NCI-H774 (cell line): ENCODE results near the gene CHPF2.

Experiments used
- DNase-seq: peaks from one replicate; lab custom pipeline; 2025; lab: John Stamatoyannopoulos, UW

CHPF2 gene

DNA sequence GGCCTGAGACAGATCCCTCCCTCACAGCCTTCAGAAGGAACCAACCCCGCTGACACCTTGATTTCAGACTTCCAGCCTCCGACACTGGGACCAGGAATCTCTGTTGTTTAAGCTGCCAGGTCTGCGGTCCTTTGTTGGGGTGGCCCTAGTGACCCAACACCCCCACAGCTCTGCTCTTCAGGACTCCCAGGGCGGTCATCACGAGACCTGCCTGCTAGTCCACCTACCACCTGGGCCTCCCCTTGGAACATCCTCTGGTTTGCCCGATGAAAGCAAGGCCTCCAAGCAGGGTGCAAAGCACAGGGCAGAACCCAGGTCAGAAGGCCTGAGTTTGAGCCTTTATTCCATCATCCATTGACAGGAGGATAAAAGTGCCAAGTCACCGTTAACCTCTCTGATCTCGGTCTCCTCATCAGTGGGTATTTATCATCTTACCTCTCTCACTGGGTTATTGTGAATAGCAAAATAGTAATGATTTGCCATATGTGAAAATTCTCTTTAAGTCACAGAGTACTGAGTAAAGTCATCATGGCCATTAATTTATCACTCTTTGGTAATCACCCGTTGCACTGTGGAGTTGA is 33.2 kb downstream of the CHPF2 start:
- no peak for DNase-seq

DNA sequence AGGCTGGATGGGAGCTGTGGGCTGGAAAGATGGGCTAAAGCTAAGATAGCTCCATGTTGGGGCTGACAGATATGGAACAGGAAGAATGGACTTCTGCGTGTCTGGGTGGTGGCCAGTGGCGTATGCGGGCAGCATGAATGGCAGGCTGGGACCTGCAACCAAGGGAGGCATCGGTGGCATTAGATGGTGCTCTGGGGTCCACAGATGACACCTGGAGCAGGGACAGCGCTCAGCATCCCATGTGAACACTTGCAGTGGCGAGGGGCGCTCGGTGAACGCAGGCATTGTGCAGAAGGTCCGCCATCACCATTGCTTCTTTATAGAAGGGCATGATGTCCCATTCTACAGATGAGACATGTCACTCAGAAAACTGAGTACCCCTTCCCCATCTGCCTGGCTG is 37.2 kb downstream of the CHPF2 start:
- no peak for DNase-seq

DNA sequence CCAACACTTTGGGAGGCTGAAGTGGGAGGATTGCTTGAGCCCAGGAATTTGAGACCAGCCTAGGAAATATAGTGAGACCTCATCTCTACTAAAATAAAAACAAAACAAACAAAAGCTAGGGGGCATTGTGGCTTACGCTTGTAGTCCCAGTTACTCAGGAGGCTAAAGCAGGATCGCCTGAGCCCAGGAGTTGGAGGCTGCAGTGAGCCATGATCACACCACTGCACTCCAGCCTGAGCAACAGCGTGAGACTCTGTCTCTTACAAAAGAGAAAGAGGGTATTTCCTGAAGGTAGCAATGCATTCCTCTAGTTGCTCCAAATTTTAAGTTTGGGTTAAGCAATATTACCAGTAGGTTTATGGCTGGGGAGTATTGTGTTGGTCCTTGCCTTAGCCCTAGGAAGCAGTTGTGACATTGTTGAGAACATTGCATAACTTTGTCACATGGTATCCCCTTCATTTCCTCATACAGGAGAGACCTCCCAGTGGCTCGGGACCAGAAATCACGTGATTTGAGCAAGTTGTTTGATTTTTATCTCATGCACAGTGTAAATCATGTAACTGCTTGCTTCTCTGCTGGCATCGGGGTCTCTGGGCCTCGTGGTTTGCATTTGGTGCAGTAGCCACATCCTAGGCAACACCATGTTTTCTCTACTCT is 39.5 kb downstream of the CHPF2 start:
- no peak for DNase-seq

DNA sequence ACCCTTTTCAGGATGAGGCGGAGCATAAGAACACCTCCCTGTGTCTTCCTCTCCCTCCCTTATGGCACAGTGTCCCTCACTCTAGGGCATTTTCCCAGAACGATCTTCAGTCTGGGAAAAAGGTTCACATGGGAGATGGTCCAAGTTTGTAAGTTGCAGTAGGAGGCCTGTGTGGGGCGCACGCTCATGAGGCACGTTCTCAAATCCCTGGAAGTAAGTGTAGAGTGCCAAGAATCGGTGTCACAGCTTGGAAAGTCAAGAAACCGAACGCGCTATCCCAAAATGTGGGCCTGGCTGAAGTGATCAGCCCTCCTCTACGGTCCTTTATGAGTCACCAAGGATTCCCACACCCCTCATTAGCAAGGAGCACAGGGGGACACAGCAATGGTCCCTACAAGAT is 40.1 kb downstream of the CHPF2 start:
- no peak for DNase-seq

DNA sequence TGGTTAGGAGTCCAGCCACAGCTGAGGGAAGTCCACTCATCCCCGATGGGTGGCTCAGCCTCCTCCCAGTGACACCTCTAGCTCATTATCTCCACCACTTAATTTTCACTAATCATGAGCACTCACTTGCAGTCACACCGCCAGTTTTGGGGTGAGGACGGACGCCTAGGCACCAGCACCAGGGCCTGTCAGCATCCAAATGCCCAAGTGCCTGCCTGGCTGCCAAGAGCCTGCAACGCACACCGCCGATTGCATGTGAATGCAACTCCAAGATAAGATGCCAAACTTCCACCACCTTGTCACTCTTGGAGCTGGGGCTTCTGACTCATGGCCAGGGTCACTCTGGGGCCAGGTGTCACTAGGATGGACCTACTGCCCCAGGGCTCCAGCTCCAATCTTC is 40.6 kb downstream of the CHPF2 start:
- DNase-seq, result no peak

DNA sequence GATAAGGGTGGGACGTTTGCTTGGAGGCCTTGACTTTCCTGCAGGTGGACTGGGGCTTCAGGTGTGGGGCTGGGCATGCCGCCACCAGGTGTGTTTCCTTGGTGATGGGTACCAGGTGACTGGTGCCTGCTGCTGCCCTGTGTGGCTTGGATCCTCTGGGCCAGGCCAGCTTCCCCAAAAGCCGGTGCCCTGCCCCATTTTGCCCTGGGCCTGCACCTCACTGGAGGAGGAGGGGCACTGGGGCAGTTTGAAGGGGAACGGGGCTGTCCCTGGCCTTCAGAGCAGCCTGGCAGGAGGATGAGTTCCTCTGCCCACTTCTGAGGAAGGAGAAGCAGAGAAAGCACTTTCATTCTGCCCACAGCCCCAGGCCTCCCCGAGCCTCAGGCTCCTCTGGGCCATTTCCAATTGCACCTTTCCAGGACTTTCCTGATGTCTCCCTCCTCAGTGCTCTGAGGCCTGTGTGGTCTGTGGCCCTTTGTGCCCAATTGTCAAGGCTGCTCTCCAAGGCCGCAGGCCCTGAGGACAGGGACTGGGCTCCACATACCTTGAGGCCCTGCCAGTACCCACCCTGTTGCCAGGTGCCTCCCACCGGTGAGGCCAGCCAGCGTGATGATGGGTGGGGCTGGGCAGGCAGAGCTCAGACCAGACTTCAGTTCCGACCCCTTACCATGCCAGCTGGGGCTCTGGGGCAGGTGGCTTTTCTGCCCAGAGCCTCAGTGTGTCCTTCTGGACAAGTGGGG is 41.5 kb downstream of the CHPF2 start:
- DNase-seq, result no peak

DNA sequence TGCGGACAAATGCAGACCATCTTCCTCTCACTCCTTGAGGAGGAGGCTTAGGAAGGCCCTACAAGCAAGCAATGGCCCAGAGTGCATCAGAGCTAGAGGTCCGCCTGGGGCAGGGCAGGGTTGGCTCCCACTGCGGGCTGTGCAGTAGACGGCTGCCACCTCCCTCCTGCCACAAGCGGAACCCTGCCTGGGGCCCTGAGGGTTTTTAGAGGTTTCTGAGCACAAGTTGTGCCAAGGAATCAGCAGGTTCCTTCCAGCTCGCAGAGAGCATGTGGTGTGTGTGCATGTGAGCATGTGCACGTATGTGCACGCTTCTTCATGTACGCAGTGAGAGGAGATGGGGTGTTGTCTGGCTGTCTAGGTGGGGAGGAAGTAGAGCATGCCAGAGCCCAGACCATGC is 42.1 kb downstream of the CHPF2 start:
- DNase-seq, result no peak

DNA sequence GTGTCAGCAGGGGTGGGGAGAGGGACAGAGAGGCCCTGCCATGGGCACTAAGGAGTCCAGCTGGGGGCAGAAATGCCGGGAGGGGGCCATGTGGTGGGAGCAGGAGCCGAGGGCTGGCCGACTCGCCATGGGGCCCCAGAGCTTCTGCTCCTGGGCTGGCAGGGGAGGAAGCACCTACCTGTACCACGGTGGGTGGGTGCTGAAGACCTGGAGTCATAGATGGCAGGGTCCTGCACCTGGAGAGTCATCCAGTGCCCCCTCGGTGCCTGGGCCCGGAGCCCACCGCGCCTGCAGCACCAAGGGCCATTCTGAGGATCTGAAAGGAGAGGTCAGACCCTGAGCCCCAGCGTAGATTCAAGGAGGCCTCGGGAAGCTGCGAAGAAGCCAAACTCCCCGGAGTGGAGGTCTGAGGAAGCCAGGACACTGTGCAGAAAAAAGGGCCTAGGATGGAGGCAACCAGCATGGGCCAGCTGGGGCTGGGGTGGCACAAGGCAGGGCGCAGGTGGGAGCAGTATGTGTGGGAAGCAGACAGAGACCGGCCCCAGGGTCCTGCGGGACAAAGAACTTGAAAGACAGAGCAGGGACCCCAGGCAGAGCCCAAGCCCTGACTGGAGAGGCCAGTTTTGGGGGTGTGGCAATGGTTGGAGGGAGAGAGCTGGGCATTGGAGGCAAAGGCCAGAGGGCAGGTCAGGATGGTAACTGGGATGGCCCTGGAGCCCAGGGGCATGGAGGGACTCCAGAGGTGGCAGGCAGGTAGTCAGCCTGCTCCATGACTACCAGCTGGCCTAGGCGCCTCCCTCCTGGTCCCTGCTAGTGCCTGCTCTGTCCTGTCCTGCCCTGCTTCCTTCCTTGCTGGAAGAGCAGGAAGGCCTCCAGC is 42.9 kb downstream of the CHPF2 start:
- DNase-seq, result no peak

- no peak for DNase-seq
Measured at GRCh38 chr7:151275813-151276577, 43.7 kb downstream of the CHPF2 start.

DNA sequence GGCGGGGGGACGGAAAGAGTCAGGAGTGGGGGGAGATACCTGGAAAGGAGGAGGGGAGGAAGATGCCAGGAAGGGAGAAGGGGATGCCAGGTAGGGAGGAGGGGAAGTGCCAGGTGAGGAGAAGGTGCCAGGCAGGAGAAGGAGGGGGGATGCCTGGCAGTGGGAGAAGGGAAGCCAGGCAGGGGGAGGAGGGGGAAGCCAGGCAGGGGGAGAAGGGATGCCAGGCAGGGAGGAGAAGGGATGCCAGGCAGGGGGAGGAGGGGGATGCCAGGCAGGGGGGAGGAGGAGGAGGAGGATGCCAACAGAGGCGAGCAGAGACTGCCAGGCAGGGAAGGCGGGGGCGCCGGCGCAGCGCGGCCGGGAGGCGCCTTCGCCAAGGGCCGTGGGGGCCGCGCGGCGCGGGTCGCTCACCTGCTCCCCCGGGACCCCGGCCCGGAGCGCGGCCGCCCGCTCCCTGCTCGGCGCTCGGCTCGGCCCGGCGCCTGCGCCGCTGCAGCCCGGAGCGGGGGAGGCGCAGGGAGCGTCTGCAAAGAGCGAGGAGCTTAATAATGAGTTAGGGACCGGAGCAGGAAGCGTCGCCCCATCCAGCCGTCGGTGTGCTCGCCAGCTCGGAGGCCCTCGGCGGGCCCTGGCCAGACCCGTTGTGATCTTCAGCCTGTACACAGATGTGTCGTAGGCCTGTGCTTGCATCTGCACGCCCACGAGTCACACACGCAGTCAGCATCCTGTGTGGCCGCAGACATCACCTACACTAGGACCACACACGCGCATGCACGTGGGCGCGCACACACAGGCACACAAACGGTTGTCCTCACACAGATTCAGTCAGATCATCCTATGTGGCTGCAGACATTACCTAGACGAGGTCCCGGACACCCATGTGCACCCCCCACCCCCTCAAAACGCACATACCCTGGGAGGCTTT is 44.6 kb downstream of the CHPF2 start:
- DNase-seq, result peak; percentile 8

DNA sequence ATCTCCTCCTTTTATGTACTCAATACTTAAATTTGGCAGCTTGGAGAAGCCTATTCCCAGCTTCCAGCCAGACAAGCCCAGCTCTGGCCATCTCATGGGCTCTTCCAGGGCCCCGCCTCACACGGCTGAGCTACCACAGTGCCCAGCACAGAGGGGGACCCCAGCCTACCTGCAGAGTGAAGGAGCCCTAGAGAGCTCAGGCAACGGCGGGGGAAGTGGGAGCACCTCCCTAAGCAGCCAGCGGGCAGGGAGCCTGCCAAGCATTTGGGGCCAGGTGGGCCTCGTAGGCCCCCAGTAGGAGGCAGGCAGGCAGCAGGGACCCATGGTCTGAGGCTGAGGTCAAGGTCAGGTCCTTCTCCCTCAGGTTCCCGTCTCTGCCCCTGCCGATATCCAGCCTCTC is 45.3 kb downstream of the CHPF2 start:
- no peak for DNase-seq

DNA sequence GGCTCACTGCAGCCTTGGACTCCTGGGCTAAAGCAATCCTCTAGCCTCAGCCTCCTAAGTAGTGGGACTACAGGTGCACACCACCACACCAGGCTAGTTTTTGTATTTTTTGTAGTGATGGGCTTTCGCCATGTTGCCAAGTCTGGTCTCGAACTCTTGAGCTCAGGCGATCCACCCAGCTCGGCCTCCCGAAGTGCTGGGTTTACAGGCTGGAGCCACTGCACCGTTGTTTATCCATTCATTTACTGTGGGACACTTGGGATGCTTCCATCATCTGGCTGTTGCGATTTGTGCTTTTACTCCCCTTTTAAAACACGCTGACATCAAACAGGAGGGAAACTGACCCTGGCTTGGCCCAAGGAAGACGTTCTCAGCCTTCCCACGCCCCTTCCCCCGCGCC is 46.7 kb downstream of the CHPF2 start:
- no peak for DNase-seq

DNA sequence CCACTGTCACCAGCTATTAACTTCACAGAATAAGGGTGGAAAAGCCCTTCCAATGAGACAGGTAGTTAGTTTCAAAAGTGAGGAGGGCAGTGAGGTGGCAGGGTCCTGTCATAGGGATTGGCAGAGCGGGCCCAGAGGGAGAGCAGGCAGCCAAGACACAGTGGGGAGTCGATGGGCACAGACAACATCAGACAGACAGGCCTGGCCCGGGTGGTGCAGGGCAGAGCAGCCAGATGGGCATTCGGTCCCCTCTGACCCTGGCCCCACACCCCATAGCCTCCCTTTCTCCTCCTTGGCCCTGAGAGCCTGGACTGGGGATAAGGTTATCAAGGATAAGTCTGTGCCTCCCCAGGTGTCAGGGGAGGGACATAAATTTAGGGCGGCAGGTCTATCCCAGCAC is 47.6 kb downstream of the CHPF2 start:
- no peak for DNase-seq

DNA sequence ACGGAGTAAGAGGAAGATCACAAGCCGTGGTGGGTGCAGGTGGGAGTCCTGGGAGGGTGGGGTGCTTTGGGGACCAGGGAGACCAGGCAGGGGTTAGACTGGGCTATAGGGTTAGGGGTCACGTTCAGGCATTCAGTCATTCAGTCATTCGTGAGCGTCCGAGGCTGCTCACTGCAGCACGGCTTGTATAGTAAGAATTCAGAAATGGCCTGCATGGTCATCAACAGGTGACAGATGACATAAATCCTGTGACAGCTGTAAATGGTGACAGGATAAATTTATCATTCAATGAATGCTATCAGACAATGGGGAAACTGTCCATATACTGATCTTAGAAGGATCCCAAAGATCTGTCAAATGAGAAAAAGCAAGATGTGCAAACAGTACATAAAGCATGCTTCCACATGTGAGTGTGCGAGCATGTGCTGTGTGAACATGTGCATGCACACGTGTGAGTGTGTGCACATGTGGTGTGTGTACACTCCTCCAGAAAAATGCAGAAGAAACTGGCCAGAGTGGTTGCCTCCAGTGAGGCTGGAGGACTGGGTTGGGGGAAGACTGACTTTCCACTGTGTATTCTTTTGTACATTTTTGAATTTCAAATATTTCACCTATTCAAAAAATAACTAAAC is 48.2 kb downstream of the CHPF2 start:
- no peak for DNase-seq

DNA sequence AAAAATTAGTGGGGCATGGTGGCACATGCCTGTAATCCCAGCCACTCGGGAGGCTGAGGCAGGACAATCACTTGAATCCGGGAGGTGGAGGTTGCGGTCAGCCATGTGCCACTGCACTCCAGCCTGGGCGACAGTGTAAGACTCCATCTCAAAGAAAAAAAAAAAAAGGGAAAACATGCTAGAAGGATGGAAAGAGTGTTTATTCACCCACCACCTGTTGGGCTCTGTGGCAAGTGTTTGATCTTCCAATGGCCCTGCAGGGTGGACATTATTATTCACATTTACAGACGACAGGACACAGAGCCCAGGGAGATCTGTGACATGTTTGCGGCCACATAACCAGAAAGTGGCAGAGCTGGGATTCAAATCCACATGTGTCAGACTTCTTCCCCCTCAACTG is 49.4 kb downstream of the CHPF2 start:
- no peak for DNase-seq

GRCh38 chr7:151282111-151282510 is 49.8 kb downstream of the CHPF2 start:
- no peak for DNase-seq

GRCh38 chr7:151283302-151283701 is 51.0 kb downstream of the CHPF2 start:
- DNase-seq, result no peak

DNA sequence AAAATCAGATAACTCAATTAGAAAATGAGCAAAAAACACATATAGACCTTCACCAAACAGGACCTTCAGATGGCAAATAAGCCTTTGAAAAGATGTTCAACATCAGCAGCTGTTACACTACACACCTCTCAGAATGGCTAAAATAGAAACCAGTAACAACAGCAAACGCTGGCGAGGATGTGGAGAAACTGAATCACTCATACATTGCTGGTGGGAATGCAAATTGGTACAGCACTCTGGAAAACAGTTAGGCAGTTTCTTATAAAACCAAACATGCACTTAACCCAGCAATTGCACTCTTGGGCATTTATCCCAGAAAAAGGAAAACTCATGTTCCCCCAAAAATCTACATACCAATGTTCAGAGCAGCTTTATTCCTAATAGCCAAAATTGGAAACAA is 53.9 kb downstream of the CHPF2 start:
- DNase-seq, result no peak
